NCI-H2029 (cell line): ENCODE data around the gene CA10.
A peak's percentile ranks its signal among the peaks of the same experiment; 100 is the strongest.

ENCODE experiments used
- DNase-seq: peaks from one replicate; lab custom pipeline; 2025; lab: John Stamatoyannopoulos, UW

CA10 gene

GRCh38 chr17:52048137-52048898 is 110.2 kb downstream of the CA10 start:
- no peak for DNase-seq

- no peak for DNase-seq
These were observed 111.4 kb downstream of the CA10 start for GRCh38 chr17:52047086-52047485.

GRCh38 chr17:52041123-52041617 is 117.3 kb downstream of the CA10 start:
- no peak for DNase-seq

DNA sequence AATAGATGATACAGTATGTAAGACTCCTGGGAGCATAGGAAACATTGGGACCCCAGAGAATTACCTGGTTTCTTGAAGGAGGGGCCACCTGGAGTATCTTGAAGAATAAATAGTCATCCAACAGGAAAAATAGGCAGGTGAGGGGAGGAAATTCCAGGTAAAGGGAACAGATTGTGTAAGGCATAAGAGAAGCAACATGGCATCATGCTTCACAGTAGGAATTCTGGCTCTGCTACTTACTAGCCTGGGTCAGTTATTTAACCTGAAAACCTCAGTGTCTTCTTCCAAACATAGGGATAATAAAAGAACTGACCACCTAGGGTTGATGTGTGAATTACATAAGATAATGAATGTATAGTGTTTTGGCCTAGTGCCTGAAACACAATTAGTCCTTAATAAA is 122.1 kb downstream of the CA10 start:
- no peak for DNase-seq

- peak; percentile 55 for DNase-seq
These were observed 123.1 kb downstream of the CA10 start for GRCh38 chr17:52035336-52035915.

- peak; percentile 34 for DNase-seq
These were observed 126.1 kb downstream of the CA10 start for GRCh38 chr17:52032454-52032853.

DNA sequence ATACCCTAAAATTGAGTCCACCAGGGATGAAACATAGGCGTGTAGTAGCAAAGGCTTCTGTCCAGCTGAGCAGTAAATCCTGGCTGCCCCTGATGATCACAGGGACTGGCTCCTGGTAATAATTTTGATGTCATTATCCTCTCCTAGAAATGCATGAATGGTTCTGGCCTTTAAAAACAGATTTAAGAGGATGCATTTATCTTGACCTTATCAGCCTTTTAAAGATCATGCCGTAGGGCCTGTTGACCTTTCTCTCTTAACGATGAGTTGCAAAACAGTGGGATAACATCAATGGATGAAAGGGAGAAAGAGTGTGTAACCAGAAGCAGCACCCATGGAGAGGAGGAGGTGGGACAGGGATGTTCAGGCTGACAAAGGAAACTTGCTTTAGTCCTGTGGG is 128.5 kb downstream of the CA10 start:
- DNase-seq = no peak

DNA sequence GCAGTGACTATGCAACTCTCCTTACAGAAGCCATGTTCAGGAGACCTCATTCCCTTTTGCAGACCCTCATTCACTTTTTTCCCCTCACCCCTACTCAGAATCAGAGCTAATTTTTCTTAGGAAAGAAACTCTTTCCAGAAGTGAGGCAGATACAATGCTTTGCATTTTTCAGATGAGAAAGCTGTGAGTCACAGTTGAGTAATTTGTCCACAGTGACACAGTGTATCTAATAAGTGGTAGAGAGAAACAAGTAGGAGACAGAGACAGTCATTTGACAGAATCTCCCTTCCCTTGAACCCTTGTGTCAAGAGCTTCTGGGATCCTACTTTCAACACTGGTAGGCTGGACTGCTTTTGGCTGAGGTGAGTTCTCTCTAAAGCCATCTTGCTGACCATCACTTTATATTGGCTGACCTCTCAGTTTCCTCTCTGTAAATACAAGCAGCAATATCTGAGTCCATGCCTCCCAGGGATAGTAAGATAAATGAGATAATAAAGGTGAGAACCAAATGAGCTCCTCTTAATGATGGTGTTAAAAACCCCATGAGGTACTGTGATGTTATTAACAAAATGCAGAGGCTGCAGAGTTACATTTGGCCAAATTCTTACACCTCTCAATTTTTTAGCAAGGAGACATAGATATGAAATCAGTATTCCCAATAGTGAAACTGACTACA is 130.8 kb downstream of the CA10 start:
- DNase-seq = no peak

GRCh38 chr17:52027081-52027480 is 131.4 kb downstream of the CA10 start:
- peak; percentile 8 for DNase-seq

GRCh38 chr17:52026075-52026474 is 132.4 kb downstream of the CA10 start:
- DNase-seq = no peak

- DNase-seq = no peak
These were observed 133.3 kb downstream of the CA10 start for GRCh38 chr17:52025236-52025635.

DNA sequence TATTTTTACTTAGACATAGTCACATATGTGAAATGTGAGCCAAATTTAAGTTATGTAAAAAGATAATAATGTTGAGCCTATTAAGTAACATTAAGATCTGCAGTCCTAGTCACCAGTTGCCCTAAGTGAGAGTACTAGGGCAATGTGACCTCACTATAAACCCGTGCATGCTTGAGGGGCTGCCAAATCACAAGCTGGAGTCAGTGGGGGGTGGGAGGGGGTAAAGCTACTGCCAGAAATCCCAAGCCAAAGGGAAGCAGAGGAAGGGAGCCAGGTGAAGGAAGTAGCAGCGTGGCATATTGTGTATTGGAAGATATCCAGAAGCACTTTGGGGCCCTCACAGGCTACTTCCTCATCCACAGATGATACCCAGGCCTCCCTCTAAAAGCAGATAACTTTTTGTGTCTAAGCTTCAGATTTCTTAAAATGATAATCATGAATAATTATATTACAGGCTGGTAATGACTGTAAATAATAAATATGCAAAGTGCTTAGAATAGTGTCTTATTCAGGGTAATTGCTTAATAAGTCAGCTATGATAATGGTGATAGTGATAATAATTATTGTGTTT is 134.1 kb downstream of the CA10 start:
- DNase-seq = peak; percentile 86

GRCh38 chr17:52011064-52011463 is 147.4 kb downstream of the CA10 start:
- no peak for DNase-seq

GRCh38 chr17:51999654-52000053 is 158.9 kb downstream of the CA10 start:
- no peak for DNase-seq

DNA sequence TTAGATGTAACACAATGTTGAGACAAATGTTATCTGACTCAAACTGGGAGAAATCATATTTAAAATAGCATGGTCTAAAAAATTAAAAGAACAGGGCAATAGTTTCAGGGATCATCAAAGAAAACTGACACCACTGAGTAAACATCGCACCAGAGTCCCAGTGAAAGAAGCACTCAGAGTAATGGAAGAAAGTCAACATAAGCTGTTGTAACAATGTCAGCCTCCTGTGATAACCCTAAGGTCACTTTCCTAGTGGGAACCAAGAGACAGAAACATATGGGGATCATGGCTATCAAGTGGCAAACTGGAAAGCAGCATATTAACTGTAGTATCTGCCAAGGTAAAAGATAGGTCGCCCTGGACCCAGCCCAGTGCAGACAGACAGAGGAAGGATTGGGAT is 160.8 kb downstream of the CA10 start:
- DNase-seq = peak; percentile 18

- no peak for DNase-seq
These were observed 162.6 kb downstream of the CA10 start for GRCh38 chr17:51995797-51996403.

- DNase-seq = no peak
These were observed 165.6 kb downstream of the CA10 start for GRCh38 chr17:51992864-51993416.

GRCh38 chr17:51971121-51971520 is 187.4 kb downstream of the CA10 start:
- DNase-seq = no peak

GRCh38 chr17:51961689-51962088 is 196.8 kb downstream of the CA10 start:
- DNase-seq = no peak

- no peak for DNase-seq
These were observed 200.7 kb downstream of the CA10 start for GRCh38 chr17:51957786-51958185.

GRCh38 chr17:51955245-51955644 is 203.3 kb downstream of the CA10 start:
- DNase-seq = no peak

GRCh38 chr17:51954232-51954765 is 204.2 kb downstream of the CA10 start:
- DNase-seq = no peak
